Measurements from ENCODE around the gene ZNF133.

Gene ZNF133

GRCh38 chr20:18254615-18255014, 33.7 kb upstream of the ZNF133 start:
- Mint-ChIP-seq H3K4me1 (no peaks in the 10 kb centered on the region), H3K27me3 (ENCODE audit: low read depth) (no peaks in the 10 kb centered on the region), H3K4me3 (no peak overlapping the region), H3K27ac (no peak overlapping the region), H3K9me3 (no peaks in the 10 kb centered on the region), H3K36me3 (ENCODE audit: low read depth) (no peaks in the 10 kb centered on the region)
- TF ChIP-seq CTCF (IDR thresholded peaks at IDR 0.05; ENCODE audit: unreplicated experiment in 3 of 3): no peak

DNA sequence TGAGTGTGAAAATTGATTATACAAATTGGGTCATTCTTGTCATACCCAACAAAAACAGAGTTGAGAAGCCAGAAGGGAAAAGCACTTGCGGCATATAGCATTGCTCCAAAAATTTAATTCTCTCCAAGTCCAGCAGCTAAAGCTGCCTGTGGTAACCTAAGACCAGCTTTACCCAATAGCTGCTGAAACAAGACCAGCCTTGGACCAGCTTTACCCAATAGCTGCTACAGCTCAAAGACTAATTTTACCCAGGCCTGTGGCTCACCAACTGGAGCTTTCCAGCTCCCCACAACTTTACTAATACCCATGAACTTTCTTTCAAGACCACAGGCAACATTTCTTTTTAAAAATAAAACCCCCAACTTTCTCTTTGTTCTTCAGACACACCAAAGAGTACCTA, 32.8 kb upstream of the ZNF133 start:
- H3K27me3 Mint-ChIP-seq (ENCODE audit: low read depth): no peaks in the 10 kb centered on the region

DNA sequence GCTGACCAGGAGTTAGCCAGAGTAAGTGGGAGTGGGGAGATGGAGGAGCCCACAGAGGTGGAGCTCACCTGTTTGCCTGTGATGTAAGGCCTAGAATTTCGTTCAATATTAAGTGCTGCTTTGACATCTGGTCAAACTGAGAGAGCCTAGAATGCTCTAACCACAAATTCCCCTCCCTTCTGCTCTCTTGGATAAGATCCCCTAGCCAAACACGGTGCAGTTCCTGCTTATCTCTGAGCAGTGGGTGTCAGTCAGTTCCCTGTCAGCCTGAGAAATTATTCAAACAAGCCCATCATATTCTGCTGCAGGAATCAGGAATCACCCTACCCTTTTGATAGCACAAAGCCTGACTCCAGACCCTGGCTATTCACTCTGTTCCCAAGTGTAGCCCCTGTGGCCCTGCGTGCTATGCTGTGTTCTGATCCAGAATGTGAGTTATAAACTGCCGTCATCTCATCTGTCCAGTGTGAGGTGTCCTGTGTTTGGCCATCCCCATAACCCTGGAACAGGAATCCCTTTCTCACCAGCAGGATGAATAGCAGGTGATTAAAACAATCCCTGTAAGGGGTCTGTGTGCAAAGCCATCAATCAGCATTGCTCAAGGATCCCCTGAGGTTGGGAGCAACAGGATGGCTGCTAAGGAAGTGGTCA, 31.8 kb upstream of the ZNF133 start:
- Mint-ChIP-seq H3K4me1 (no peaks in the 10 kb centered on the region), H3K9me3 (no peaks in the 10 kb centered on the region), H3K36me3 (ENCODE audit: low read depth) (no peaks in the 10 kb centered on the region), H3K4me3 (no peak overlapping the region), H3K27ac (no peak overlapping the region), H3K27me3 (ENCODE audit: low read depth) (no peaks in the 10 kb centered on the region)
- TF ChIP-seq CTCF (IDR thresholded peaks at IDR 0.05; ENCODE audit: unreplicated experiment in 3 of 3): no peak

More for the DNA sequence above, 32.8 kb upstream of the ZNF133 start:
- no peak overlapping the region for H3K4me3 Mint-ChIP-seq
- H3K9me3 Mint-ChIP-seq: no peaks in the 10 kb centered on the region
- no peak for TF ChIP-seq CTCF (IDR thresholded peaks at IDR 0.05; ENCODE audit: unreplicated experiment in 3 of 3)
- no peaks in the 10 kb centered on the region for H3K4me1 Mint-ChIP-seq
- H3K36me3 Mint-ChIP-seq (ENCODE audit: low read depth): no peaks in the 10 kb centered on the region
- no peak overlapping the region for H3K27ac Mint-ChIP-seq

- Mint-ChIP-seq H3K4me1 (no peaks in the 10 kb centered on the region), H3K36me3 (ENCODE audit: low read depth) (no peaks in the 10 kb centered on the region), H3K27ac (no peak overlapping the region), H3K9me3 (no peaks in the 10 kb centered on the region), H3K4me3 (no peak overlapping the region), H3K27me3 (ENCODE audit: low read depth) (no peaks in the 10 kb centered on the region)
- TF ChIP-seq CTCF (IDR thresholded peaks at IDR 0.05; ENCODE audit: unreplicated experiment in 3 of 3): no peak
Observed at GRCh38 chr20:18258126-18258860, 30.0 kb upstream of the ZNF133 start.

DNA sequence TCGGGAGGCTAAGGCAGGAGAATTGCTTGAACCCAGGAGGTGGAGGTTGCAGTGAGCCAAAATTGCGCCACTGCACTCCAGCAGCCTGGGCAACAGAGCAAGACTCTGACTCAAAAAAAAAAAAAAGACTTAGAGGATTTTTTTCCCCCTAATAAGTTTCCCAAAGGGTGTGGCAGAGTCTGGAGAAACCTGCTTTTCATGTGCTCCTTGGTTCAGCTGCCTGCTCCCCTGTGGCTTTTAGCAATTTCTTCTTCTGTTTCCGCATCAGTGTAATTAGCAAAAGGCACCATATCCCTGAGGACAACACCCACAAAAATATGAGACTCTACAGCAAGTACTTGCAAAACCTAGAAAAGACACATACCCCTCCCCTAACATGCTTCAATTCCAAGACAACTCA, 28.6 kb upstream of the ZNF133 start:
- Mint-ChIP-seq H3K27me3 (ENCODE audit: low read depth) (no peaks in the 10 kb centered on the region), H3K4me3 (no peak overlapping the region), H3K4me1 (no peaks in the 10 kb centered on the region), H3K27ac (no peak overlapping the region), H3K9me3 (no peaks in the 10 kb centered on the region), H3K36me3 (ENCODE audit: low read depth) (no peaks in the 10 kb centered on the region)
- TF ChIP-seq CTCF (IDR thresholded peaks at IDR 0.05; ENCODE audit: unreplicated experiment in 3 of 3): no peak

DNA sequence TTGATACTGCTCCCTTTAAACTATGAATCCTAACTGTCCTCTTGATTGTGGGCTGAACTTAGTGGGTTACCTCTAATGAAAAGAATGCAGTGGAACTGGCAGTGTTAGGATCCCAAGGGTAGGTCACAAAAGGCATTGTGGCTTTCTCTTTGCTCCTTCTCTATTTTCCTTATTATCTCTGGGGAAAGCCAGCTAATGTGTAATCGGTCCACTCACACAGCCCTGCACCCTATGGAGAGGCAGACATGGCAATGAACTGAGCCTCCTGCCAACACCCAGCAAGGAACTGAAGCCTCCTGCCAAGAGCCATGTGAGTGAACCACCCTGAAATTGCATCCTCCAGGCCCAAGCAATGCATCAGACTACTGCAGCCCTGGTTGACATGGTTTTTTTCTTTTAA, 24.6 kb upstream of the ZNF133 start:
- H3K4me1 Mint-ChIP-seq: no peaks in the 10 kb centered on the region
- H3K36me3 Mint-ChIP-seq (ENCODE audit: low read depth): no peaks in the 10 kb centered on the region
- H3K27me3 Mint-ChIP-seq (ENCODE audit: low read depth): peaks cover 7% of the 10 kb centered on the region
- no peaks in the 10 kb centered on the region for H3K9me3 Mint-ChIP-seq
- peak overlapping the region in 1 of 3 experiments; percentile 17 for H3K27ac Mint-ChIP-seq
- no peak for TF ChIP-seq CTCF (IDR thresholded peaks at IDR 0.05; ENCODE audit: unreplicated experiment in 3 of 3)
- no peak overlapping the region for H3K4me3 Mint-ChIP-seq

Data from nephron (organoid).